ENCODE data around the gene LRBA. TPM values are rescaled to one million over a fixed set of nuclear protein-coding genes. Genes with fewer than 3 reads are reported as not detected.

The LRBA gene
- total RNA-seq, 1 experiment from 2014 or later = 55.3 TPM

GRCh38 chr4:150533673-150534072 lies 481.4 kb downstream of the LRBA start:
- H3K27ac ChIP-seq (ENCODE audit: insufficient read length, low read depth, low read length) = no peak overlapping the region
- H3K79me2 ChIP-seq (ENCODE audit: insufficient read depth, low read length) = no peaks in the 10 kb centered on the region
- no peak overlapping the region for H3K18ac ChIP-seq (ENCODE audit: insufficient read length, low read depth, low read length)
- H3K23me2 ChIP-seq (ENCODE audit: insufficient read length, low read depth, low read length, poor library complexity, severe bottlenecking) = no peaks in the 10 kb centered on the region
- Mint-ChIP-seq H3K27me3 (ENCODE audit: low read depth) (no peaks in the 10 kb centered on the region), H3K27ac (no peak overlapping the region; a peak in 1 of 7 replicates), H3K4me1 (peaks cover 2 to 11% of the 10 kb centered on the region in 2 experiments; a peak in 3 of 4 replicates), H3K4me3 (no peak overlapping the region), H3K9me3 (no peaks in the 10 kb centered on the region), H3K36me3 (ENCODE audit: insufficient read depth in 1 of 3, low read depth in 3 of 3) (no peaks in the 10 kb centered on the region)
- TF ChIP-seq, protein P1, sequence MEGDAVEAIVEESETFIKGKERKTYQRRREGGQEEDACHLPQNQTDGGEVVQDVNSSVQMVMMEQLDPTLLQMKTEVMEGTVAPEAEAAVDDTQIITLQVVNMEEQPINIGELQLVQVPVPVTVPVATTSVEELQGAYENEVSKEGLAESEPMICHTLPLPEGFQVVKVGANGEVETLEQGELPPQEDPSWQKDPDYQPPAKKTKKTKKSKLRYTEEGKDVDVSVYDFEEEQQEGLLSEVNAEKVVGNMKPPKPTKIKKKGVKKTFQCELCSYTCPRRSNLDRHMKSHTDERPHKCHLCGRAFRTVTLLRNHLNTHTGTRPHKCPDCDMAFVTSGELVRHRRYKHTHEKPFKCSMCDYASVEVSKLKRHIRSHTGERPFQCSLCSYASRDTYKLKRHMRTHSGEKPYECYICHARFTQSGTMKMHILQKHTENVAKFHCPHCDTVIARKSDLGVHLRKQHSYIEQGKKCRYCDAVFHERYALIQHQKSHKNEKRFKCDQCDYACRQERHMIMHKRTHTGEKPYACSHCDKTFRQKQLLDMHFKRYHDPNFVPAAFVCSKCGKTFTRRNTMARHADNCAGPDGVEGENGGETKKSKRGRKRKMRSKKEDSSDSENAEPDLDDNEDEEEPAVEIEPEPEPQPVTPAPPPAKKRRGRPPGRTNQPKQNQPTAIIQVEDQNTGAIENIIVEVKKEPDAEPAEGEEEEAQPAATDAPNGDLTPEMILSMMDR (conservative IDR thresholded peaks at IDR 0.05) = no peak
- no peaks in the 10 kb centered on the region for H3K9me3 ChIP-seq (ENCODE audit: control insufficient read depth, low read depth, low read length)
- H2AK5ac ChIP-seq (ENCODE audit: insufficient read length, low read length) = no peak overlapping the region
- no peak overlapping the region for H2BK15ac ChIP-seq (ENCODE audit: low read depth, low read length)
- H2BK20ac ChIP-seq (ENCODE audit: low read depth, low read length, poor library complexity, severe bottlenecking) = no peak overlapping the region
- no peak overlapping the region for H2BK5ac ChIP-seq (ENCODE audit: insufficient read length, low read length)
- no peak overlapping the region for H3K4me2 ChIP-seq (ENCODE audit: insufficient read depth, insufficient read length, low read length)
- H4K20me1 ChIP-seq (ENCODE audit: control insufficient read depth, insufficient read depth, insufficient read length) = no peaks in the 10 kb centered on the region
- no peak overlapping the region for H3T11ph ChIP-seq (ENCODE audit: low read length)
- H3K56ac ChIP-seq (ENCODE audit: insufficient read length, low read depth, low read length) = no peak overlapping the region
- H4K8ac ChIP-seq (replicated peaks; ENCODE audit: insufficient read length, low read depth, low read length) = no peak overlapping the region
- DNase-seq = no peak
- no peak overlapping the region for H2BK120ac ChIP-seq (ENCODE audit: low read depth, low read length, poor library complexity, severe bottlenecking)
- no peaks in the 10 kb centered on the region for H3K79me1 ChIP-seq (ENCODE audit: insufficient read depth, low read depth, low read length, poor library complexity, severe bottlenecking)
- no peak overlapping the region for H3K14ac ChIP-seq (ENCODE audit: insufficient read depth, low read length)
- H4K5ac ChIP-seq (ENCODE audit: insufficient read length, low read depth, low read length) = no peak overlapping the region
- H3K27me3 ChIP-seq (ENCODE audit: insufficient read depth, low read length) = no peaks in the 10 kb centered on the region
- H3K4ac ChIP-seq (ENCODE audit: low read depth, low read length) = no peak overlapping the region
- no CpG with 5 or more reads among the region's 3 CpGs for WGBS (ENCODE audit: extremely low coverage, insufficient read length, low lambda C conversion rate)
- no peak overlapping the region for H2AFZ ChIP-seq (ENCODE audit: low read length)
- H2BK12ac ChIP-seq (ENCODE audit: insufficient read length, low read depth, low read length) = no peak overlapping the region
- no peaks in the 10 kb centered on the region for H3K4me1 ChIP-seq (ENCODE audit: insufficient read depth, low read length)
- H3K23ac ChIP-seq (ENCODE audit: insufficient read length, low read depth, low read length) = no peak overlapping the region
- no peak overlapping the region for H3K9ac ChIP-seq (ENCODE audit: extremely low read depth, insufficient read length, low read length)
- H4K91ac ChIP-seq (ENCODE audit: insufficient read length, low read depth, low read length) = no peak overlapping the region
